Measurements from ENCODE around the gene ANKFY1.

- TF ChIP-seq TCF7L2 (IDR thresholded peaks at IDR 0.05; ENCODE audit: borderline replicate concordance, low read depth, low read length) (no peak), CTCF (tag by site-specific recombination; IDR thresholded peaks at IDR 0.05) (no peak), ZNF24 (tag by site-specific recombination; IDR thresholded peaks at IDR 0.05) (no peak), ZNF239 (tag by site-specific recombination; IDR thresholded peaks at IDR 0.05) (no peak), ZNF280D (tag by site-specific recombination; IDR thresholded peaks at IDR 0.05) (no peak), ZNF280C (tag by site-specific recombination; IDR thresholded peaks at IDR 0.05) (no peak), ZNF132 (tag by site-specific recombination; IDR thresholded peaks at IDR 0.05; ENCODE audit: borderline replicate concordance) (no peak), ZNF624 (tag by site-specific recombination; IDR thresholded peaks at IDR 0.05) (no peak), ZNF221 (tag by site-specific recombination; IDR thresholded peaks at IDR 0.05; ENCODE audit: borderline replicate concordance) (no peak)
These were observed 37.3 kb upstream of the ANKFY1 start for GRCh38 chr17:4301066-4301465.

Measured in HEK293 (cell line).